GM18873 (cell line): Measurements from ENCODE around the gene PLA2G4B.

Experiments
- ATAC-seq: cut with Tn5 transposase; IDR thresholded peaks from one replicate; pipeline ENCODE4 v1.9.1; 2021; ENCODE audit warnings: mild to moderate bottlenecking, moderate library complexity, moderate number of reproducible peaks; ENCODE audit not compliant: unreplicated experiment, low FRiP score

PLA2G4B gene

DNA sequence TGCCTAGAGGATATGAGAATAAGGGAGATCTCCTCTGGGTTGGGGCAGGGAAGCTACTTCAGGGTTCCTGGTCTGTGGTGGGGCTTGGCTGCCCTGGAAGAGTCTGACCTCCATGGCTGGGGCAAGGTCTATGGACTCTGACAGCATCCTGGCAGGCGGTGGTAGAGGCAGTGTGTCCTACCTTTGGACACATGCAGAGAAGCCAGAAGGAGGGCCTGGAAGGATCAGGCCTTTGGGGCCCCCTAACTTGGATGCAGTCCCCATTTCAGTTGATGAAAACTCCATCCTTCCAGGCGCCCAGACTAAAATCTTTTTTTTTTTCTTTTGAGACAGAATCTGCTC is 44.8 kb downstream of the PLA2G4B start:
- no peak for ATAC-seq

DNA sequence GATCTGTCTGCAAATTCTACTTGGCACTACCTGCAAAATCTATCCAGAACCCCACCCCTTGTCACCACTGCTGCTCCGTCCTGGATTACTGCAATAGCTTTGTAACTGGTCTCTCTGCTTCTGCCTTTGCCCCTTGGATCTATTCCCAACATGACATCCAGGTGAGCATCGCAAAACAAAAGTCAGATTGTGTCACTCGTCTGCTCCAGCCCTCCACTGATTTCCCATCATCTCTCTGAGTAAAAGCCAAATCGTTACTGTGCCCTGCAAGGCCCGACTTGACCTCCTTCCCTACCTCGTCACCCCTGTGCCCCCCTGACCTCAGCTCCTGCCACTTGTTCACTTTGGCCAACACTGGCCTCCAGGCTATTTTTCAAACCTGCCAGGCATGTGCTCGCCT is 45.8 kb downstream of the PLA2G4B start:
- ATAC-seq = no peak

DNA sequence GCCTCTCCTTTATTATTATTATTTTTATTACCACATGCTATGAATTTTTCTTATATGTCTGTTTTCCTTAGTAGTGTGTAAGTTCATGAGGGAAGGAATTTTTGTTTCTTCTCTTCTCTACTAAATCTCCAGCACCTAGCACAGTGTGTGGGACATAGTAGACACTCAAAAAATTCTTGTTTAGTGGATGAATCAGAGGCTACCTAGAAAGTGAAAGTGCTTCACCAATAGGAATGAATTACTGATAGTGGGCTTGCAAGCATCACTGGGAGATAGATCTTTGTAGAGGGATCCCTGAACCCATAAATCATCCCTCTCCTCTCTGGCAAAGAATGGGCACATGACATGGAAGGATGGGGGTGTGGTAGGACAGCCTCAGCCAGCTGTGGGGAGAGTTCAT is 46.7 kb downstream of the PLA2G4B start:
- no peak for ATAC-seq

DNA sequence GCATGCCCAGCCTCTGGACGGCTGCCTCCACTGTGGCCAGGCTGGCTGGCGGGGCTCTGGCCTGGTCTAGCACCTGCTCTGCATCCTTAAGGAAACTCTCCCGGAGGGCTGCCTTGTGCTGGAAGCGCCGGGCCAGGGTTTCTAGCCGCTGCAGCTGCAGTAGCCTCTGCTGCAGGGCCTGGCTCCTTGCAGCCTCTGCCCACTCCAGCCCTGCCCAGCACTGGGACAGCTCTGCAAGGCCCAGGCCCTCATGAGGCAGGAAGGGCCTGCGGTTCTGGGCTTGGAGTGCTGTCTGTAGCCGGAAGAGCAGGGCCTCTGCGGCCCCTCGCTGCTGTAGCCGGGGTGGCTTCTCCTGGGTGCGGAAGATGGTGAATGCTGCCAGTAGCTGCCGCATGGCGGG is 47.2 kb downstream of the PLA2G4B start:
- ATAC-seq = no peak

DNA sequence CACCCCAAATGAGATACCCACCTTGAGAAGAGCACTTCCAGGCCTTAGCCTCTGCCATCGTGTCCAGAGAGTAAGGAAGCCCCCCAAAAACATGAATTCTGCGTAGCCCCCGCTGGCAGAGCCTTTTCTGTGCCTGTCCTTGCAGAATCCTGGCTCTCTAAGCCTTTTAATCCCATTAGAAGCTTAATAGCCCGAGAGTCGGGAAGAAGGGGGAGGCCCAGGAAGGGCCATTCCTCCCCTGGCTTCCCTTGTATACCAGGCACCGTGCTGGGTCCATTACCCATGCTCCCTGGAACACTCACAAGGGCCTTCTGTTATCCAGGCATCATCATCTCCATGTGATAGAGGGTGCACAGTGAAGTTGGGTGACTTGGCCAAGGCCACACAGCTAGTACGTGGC is 48.1 kb downstream of the PLA2G4B start:
- no peak for ATAC-seq

DNA sequence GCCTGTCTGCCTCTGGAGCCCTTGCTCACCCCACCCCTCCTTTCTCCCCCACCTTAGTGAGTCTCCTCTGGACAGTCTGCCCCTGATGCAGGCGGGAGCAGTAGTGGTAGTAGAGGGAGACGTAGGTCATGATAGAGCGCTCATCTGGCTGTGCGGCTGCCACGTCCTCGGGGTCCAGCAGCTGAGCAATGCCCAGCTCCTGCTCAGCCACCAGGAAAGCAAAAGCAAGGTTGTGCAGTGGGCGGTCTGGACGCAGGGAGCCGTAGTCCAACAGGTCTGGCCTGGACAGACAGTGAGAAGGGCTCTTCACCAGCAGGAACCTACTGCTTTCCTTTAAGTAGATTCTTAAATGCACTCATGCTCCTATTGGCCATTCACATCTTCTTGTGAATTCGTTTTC is 48.5 kb downstream of the PLA2G4B start:
- no peak for ATAC-seq

DNA sequence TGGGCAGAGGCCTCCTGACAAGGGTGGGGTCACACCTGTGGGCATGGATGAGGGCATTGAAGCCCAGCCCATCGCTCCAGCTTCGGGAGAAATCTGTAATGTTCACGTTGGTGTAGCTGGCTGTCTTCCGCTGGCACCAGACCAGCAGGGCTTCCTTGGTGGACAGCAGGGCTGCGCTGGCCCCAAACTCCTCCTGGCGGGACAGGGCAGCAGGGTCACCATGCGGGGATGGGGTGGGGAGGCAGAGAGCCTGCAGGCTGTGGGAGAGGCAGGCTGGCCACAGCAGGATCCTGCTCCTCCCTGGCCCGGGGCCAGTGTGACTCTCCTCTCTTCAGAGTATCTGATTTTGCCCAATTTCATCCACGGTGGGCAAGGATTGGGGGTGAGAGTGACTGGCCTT is 49.2 kb downstream of the PLA2G4B start:
- ATAC-seq = no peak

DNA sequence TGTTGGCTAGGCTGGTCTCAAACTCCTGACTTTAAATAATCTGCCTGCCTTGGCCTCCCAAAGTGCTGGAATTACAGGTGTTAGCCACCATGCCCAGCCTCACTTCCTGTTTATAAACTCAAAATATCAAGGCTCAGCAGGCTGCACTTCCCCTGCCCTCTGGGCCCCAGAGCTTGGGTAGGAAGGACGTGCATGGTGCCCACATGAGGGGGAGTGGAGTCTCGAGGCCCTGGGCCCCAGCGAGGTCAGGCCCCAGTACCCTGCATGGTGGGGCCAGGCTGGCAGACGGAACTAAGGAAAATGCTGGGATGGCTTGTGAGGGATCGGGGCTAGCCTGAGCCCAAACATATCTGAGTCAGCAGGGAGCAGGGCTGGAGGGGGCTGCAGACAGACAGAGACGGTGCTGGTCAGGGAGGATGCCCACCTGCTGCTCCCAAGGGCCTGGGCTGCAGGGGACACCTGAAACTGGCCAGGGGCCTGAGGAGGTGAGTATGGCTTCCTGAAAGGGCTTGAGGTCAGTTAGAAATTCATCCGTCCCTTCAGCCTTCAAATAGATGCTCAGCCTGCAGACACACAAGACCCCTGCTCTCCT is 50.1 kb downstream of the PLA2G4B start:
- ATAC-seq = no peak

DNA sequence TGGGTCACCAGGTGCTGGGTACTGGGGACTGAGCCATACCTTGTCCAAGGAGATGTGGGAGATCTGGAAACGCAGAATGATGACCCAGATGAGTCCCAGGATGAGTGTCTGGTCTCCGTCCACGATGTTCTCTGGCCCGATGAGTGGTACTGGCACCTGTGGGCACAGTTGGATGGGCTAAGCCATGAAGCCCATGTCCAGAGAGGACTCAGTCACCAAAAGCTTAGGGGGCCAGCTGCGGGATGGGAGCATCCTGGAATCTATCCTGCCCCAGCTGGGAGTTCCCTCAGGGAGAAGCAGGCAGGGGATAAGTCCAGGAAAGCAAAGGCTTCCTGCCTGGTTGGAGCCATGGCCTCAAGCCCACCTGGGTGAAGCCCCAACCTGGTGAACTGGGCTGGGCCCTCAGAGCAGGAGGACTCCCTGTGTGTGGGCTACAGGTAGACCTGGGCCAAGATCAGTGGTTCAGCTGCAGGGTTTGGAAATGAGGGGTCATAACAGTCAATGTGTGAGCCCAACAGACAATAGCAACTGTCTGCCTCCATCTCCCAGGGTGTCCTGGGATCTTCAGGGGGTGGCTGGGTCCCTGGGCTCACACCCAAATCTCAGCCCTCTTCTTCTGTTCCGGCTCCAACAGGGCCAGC is 51.5 kb downstream of the PLA2G4B start:
- ATAC-seq = no peak

DNA sequence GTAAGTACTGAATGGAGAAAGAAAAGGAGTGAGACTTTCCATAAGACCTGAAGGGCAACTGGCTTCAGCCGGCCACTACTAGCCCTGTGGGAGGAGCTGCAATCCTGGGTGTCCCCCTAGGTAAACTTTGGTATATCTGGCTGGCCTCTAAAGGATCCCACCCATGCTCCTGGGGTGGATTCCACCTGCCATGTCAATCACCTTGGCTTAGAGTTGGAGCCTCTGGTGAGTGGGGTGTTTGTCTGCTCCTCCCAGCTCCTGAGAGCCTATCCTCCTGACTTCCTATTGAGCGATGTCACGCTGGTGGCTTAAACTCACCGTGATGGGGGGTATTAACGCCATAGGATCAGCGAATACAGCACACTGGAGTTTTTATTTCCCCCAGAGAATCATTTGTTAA is 52.6 kb downstream of the PLA2G4B start:
- no peak for ATAC-seq

DNA sequence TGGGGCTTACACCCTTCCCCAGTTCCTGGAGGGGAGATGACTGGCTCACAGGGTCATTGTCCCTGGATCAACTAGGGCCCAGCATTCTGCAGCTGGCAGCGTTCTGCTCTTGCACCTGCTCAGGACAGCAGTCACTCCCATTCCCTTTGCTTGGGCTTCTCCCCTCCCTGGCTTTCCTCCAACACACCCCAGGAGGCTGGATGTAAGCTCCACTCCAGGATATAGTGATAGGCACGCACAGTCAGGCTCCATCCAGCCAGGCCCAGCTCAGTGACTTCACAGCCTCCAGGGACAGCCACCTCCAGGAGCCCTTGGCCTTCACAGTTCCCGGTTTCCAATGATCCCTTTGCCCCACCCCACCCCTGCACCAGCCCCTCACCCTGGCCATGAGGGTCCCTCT is 53.3 kb downstream of the PLA2G4B start:
- no peak for ATAC-seq

DNA sequence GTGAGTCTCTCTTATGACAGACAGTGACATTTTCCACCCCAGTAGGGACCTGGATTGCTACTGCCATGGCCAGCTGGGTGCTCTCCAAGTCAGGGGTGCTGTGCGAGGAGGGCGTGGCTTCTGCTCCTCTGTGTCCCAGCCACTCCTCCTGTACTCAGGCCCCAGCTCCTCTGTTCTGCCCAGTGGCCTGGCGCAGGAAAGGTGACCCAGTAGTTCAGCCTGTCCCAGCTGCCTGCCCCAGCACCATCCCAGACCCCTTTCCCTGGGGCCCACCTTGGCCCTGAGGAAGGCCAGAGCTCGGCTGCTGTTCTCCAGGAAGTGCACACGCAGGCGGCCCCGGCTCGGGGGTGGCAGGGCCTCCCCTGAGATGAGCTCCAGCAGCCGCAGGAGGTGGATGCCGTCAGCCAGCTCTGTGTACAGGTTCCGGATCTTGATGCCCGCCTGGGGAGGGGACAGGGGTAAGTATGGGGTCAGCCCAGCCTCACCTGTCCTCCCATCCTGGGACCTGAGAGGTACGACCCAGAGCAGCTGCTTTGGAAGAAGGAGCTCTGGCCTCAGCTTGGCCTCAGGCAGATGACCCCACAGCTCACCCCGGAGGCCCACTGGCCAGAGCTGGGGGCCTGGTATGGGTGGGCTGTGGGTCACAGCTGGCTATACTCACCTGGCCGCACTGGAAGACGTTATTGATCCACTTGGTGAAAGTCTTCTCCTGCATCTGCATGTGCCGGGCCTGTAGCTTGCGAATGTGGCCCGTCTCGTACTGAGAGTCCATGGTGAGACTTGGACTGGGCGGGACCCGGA is 54.2 kb downstream of the PLA2G4B start:
- ATAC-seq = no peak

DNA sequence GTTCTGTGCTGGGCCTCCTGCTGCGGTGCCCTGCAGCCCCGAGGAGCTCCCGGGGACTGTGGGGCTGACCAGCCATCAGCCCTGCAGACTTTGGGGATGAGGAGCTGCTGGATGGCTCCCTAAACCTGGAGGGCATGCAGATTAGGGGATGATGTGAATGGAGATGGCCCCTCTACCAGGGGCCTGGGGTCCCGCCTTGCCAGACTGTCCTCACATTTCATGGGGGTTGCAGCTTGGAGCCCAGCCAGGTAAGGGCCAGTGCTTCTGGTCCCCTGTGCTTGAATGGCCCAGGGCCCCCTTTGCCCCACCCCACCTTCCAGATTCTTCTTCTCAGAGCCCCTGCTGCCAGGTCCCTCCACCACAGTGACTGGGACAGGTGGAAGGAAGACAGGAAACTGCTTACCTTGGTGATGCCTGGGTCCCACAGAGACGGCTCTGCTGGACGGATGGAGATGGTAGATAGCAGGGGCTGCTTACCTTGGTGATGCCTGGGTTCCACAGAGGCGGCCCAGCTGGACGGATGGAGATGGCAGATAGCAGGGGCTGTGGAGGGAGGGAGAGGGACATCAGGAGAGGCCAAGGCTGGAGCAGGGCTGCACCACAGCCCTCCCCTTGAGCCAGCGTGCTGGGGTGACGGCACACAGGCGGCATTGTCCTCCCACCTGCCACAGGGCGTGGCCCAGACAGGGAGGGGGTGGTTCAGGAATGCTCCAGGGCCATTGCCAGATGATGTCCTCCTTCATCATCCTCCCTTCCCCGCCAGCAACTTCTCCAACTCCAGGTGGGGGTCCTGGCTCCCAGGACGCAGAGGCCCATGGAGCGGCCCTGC is 55.0 kb downstream of the PLA2G4B start, which contains the start of gene SPTBN5:
SPTBN5 (minus strand) TSS at position 632 of the 829 bp plus-strand sequence; CDS start at position 76, 556 bp downstream.
- no peak for ATAC-seq

DNA sequence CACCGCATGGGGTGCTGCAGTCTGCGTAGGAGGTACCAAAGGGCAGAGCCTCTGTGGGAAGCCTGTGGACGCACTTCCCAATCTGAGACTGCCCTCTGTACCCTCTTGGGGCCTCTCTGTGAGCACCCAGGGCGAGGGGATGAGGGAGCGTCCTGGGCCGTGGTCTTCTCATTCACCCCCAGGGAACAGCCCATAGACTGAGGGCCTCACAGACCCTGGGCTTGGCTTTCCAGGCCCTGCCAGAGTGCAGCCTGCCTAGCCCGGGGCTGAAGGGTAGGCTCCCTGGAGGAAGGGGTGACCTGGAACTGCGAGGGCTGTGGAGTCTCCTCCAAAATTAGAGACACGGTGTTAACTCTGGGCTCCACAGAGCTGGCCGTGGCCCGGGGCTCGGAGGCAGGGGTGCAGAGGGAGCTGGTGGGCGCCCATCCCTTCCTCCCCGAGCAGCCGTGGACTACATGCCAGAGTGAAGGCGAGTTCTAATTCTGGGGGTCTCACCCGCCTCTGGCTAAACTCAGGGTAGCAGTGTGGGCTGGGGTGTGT is 55.7 kb downstream of the PLA2G4B start:
- ATAC-seq = no peak

DNA sequence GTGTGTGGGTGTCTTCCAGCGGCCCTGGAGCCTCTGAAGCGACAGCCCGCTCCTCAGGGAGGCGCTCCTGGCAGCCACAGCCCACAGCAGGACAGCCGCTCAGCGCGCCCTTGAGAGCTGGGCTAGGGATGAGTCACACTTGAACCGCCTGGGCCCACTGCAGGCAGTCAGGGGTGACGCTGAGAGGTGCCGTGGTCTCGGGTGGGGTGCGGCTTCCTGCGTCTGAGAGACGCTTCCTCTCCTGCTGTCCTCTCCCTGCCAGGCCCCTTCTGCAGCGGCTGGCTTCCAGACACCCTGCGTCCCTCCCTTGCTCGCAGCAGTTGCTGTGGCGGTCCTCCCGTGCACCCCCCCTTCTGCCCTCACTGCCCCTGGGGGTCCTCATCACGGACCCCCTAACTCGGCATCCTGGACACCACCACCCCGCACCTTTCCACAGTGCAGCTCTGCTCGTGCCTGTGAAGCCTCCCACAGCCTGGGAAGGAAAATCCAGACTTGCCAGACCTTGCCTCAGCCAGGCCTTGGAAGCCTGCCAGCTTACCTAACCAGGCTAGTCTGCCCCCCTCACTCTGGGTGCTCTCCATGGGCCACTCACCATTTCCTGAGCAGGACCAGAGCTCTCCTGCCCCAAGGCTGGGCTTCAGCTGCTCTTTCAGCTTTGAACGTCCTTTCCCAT is 56.3 kb downstream of the PLA2G4B start:
- ATAC-seq = peak; percentile 82

DNA sequence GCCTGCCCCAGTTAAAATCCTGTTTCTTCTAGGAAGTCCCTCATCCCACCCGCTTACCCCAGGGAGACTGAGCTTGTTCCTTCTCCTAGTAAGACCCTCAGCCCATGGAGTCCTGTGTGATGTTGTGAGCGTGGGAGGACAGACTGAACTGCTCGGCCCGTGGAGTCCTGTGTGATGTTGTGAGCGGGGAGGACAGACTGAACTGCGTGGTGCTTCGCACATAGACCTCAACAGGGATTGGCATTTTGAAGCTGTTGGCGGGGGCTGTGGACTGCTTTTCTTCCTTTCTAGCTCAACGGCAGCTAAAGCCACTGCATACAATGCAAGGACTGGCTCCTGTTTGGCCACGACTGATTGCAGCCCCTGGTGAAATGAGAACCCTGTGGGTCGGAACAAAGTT is 56.8 kb downstream of the PLA2G4B start:
- no peak for ATAC-seq

DNA sequence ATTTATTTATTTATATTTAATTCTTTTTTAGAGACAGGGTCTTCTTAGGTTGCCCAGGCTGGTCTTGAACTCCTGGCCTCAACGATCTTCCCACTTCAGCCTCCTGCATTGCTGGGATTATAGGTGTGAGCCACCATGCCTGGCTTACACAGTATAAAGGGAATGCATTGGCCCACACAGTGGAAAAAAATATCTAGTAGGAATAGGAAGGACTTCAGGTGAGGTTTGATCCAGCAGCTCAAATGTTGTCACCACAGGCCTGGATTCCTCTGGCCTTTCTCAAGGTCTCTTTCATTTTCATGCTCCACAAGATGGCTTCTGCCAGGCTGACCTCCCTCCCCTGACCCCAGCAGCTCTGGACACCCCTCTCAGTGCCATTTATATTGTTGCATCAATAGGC is 57.3 kb downstream of the PLA2G4B start:
- no peak for ATAC-seq

DNA sequence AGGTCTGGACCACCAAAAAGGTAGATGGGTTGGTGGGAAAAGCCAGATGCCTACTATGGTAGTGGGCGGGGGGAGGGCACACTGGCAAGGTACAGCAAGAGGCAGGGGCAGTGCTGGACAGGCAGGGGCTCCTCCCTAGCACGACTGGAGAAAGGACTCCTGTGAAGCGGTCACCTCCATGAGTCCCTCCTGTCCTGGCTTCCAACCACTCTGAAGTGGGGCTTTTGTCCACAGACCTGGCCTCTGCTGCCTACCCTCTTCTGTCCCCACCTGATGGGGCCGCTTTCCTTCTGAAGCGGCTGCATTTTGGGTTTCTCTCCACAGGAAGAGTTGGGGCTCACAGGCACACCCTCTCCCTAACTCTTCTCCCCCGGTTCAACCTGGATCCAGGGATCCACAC is 57.9 kb downstream of the PLA2G4B start:
- ATAC-seq = no peak

DNA sequence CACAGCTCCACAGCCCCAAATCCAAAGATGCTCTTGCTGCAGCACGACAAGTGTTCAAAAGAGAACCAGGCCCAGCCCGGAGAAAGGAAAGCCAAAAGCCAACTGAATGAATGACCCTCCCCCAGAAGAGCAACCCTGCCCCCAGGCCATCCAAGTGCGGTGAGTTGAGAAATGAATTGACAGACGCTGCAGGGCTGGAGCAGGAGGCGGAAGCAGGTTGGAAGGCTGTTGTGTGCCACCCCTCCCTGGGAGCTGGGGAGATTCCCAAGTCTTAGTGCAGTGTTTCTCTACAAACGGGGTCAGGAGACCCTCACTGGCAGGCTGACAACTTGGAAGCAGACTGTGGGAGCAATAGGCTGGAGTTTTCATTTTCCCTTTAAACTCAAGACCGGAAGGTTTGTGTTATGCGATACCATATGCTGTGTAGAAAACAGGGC is 58.7 kb downstream of the PLA2G4B start:
- ATAC-seq = no peak
